H1 (cell line): ENCODE measurements around the gene TRNP1.

ENCODE experiments used
- ATF3 ChIP-seq: IDR thresholded peaks from 2 replicates; pipeline ENCODE4 v1.6.1; 2011; ENCODE audit warnings: low read depth, mild to moderate bottlenecking, low read length; ENCODE audit not compliant: insufficient read depth
- CTBP2 ChIP-seq: IDR thresholded peaks from 2 replicates; pipeline ENCODE4 v1.7.0; 2011; ENCODE audit warnings: borderline replicate concordance, mild to moderate bottlenecking, moderate library complexity, mixed read lengths, low read length; ENCODE audit not compliant: insufficient read depth, insufficient read length
- CTCF ChIP-seq, 3 experiments: IDR thresholded peaks; 1 replicate in 2 of 3; 2 replicates in 1 of 3; pipeline versions ENCODE4 v1.5.1 to v1.6.1; 2011; ENCODE audit warnings: low read length in 3 of 3, mild to moderate bottlenecking in 3 of 3, inconsistent platforms in 2 of 3, low read depth in 1 of 3, moderate library complexity in 1 of 3; ENCODE audit not compliant: insufficient read depth in 1 of 3; ENCODE audit errors: control extremely low read depth in 1 of 3
- EZH2 ChIP-seq: fragments of 200-600 bp; sonication (generic); IDR thresholded peaks from 2 replicates; pipeline ENCODE4 v1.7.1; 2012; ENCODE audit warnings: low read depth, mild to moderate bottlenecking, moderate library complexity, low read length, inconsistent platforms; ENCODE audit not compliant: severe bottlenecking
- JUN ChIP-seq: IDR thresholded peaks from 2 replicates; pipeline ENCODE4 v1.6.1; 2011; ENCODE audit warnings: low read depth, mild to moderate bottlenecking, improper control_type of control experiment, low read length
- POLR2A ChIP-seq, 2 experiments: IDR thresholded peaks; 1 replicate in 1 of 2; 2 replicates in 1 of 2; pipeline ENCODE4 v1.6.1; 2011; ENCODE audit warnings: low read depth in 2 of 2, low read length in 2 of 2, mild to moderate bottlenecking in 2 of 2; ENCODE audit errors: control extremely low read depth in 1 of 2
- RAD21 ChIP-seq, 2 experiments: IDR thresholded peaks in 1 of 2; conservative IDR thresholded peaks in 1 of 2; 2 replicates each; pipeline ENCODE4 v1.6.1; 2011; ENCODE audit warnings: low read depth in 2 of 2, low read length in 2 of 2, improper control_type of control experiment in 1 of 2, inconsistent platforms in 1 of 2, mild to moderate bottlenecking in 1 of 2, moderate library complexity in 1 of 2
- SP4 ChIP-seq: IDR thresholded peaks from 2 replicates; pipeline ENCODE4 v1.6.1; 2012; ENCODE audit warnings: low read length, inconsistent platforms
- SRF ChIP-seq: IDR thresholded peaks from 2 replicates; pipeline ENCODE4 v1.6.1; 2011; ENCODE audit warnings: mild to moderate bottlenecking, low read depth, low read length, moderate library complexity
- TCF12 ChIP-seq: IDR thresholded peaks from 2 replicates; pipeline ENCODE4 v1.6.1; 2011; ENCODE audit warnings: low read depth, mild to moderate bottlenecking, low read length
- YY1 ChIP-seq: IDR thresholded peaks from 2 replicates; pipeline ENCODE4 v1.6.1; 2011; ENCODE audit warnings: low read depth, mild to moderate bottlenecking, low read length

GRCh38 chr1:26961826-26962225 lies 31.7 kb upstream of the TRNP1 start:
- TF ChIP-seq POLR2A (IDR thresholded peaks at IDR 0.05; ENCODE audit: control extremely low read depth in 1 of 2, low read depth in 2 of 2, low read length in 2 of 2) (no peak), YY1 (no peak), CTCF (IDR thresholded peaks at IDR 0.05; ENCODE audit: control extremely low read depth in 1 of 3, insufficient read depth in 1 of 3, low read depth in 1 of 3, low read length in 3 of 3) (no peak), RAD21 (IDR thresholded peaks at IDR 0.05 in 1 of 2, conservative IDR thresholded peaks at IDR 0.05 in 1 of 2; ENCODE audit: low read depth in 2 of 2, low read length in 2 of 2) (no peak), JUN (no peak), EZH2 (no peak), TCF12 (no peak), CTBP2 (no peak), ATF3 (no peak), SRF (no peak), SP4 (no peak)
